HG03103 (cell line): ENCODE measurements around the gene ATP5PD.

Experiments
- ATAC-seq: cut with Tn5 transposase; IDR thresholded peaks from one replicate; pipeline ENCODE4 v1.9.1; 2021; ENCODE audit warnings: low read depth; ENCODE audit not compliant: unreplicated experiment

The ATP5PD gene

DNA sequence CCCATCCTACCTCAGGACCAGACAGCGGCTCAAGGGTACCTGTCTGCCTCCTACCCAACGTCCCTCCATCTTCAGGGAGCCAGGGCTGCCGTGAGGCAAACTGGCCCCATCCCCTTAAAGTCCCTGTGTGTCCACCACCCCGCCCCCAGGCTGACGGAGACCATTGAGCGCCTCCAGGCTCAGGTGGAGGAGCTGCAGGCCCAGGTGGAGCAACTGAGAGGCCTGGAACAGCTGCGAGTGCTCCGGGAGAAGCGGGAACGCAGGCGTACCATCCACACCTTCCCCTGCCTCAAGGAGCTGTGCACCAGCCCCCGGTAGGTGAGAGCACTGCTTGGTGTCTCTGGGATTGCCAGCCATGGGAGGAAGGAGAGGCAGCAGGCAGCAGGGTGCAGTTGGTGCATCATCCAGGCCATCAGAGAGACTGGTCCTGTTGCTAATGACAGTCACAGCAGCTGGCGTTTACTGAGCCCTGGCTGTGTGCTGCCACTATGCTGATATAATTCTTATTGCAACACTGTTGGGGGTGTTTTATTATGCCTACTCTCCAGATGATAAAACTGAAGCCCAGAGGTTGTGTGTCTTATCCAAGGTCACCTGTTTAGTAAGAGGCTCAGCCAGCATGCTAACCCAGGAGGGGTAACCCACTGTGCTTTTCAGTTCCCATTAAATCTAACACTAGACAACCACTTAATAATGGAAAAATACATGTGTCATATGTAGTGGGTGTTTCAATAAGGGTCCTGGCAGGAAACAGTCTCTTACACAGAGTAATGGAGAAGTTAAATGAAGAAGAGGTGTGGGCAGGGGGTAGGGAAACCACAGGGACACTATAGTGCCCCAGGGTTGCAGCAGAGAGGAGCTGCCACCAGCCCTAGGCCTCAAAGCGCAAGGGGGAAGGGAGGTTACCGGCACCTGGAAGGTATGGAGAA, 44.6 kb downstream of the ATP5PD start:
- no peak for ATAC-seq

DNA sequence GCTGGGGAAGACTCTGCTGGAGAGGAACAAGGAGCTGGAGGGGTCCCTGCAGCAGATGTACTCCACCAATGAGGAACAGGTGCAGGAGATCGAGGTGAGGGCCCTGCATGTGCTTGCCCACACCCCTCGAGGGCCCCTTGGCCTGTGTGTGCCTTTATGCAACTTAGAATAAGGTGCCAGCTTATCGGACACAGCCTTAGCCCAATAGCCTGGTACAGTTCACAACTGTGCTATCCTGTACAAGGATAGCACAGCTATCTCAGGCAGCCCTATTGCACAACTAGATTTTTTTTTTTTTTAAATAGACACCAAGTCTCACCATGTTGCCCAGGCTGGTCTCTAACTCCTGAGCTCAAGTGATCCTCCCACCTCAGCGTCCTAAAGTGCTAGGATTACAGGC, 47.2 kb downstream of the ATP5PD start:
- no peak for ATAC-seq

DNA sequence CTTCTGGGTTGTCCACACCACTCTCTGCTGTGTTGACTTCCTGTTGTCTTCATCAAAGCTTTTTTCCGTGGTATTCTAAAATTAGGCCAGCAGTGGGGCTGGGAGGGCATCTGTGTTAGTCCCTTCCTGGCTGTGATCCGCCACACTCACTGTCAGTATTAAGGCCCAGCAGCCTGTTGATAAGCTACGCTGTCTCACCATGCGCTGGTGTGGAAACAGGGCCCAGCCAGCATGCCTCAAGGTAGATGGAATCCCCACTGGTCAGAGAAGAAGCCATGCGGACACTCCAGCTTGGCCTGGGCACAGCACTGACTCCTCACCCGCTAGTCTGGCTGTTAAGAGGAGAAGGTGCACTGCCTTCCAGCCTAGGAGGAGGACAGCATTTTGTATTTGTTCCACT, 48.0 kb downstream of the ATP5PD start:
- no peak for ATAC-seq

DNA sequence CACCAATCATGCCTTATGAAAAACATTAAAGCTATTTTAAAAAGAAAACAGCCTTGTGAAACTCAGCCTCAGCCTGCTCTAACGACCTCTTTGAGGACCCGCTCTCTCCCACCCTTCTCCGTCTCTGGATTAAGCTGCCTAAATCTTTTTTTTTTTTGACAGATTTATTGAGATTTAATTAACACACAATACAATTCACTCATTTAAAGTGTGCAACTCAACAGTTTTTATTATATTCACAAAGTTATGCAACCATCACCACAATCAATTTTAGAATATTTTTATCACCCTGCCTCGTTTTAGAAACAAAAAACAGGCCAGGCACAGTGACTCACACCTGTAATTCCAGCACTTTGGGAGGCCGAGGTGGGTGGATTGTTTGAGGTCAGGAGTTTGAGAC, 50.9 kb downstream of the ATP5PD start:
- ATAC-seq = no peak

DNA sequence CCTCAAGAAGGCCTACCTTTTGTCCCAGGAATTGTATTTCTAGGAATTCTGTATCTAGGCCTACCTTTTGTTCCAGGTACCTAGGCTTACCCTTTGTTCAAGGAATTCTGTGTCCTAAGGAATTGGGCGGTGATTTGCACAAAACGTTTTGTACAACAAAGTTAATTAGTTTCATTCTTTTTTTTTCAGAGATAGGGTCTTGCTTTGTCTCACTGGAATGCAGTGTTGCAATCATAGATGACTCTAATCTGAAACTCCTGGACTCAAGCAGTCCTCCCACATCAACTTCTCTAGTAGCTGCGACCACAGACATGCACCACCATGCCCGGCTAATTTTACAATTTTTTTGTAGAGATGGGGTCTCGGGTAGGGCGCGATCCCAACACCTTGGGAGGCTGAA, 52.3 kb downstream of the ATP5PD start:
- no peak for ATAC-seq

DNA sequence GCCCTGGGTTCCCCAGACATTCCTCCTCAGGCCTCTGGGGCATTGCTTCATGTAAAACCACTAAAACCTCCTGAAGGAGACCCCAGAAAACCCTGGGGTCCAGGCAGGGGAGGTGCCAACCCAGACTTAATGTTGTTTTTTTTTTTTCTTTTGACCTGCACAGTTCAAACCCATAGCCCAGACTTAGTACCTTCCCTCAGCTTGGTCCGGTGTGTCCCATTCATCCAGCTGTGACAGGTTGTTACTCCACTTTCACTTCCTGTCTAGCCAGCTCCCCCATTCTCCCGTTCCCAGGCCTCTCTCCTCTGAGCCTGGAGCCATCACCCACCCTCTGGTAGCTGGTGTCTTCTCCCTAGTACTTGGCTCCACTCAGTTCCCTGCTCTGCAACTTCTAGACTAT, 54.5 kb downstream of the ATP5PD start:
- ATAC-seq = no peak

DNA sequence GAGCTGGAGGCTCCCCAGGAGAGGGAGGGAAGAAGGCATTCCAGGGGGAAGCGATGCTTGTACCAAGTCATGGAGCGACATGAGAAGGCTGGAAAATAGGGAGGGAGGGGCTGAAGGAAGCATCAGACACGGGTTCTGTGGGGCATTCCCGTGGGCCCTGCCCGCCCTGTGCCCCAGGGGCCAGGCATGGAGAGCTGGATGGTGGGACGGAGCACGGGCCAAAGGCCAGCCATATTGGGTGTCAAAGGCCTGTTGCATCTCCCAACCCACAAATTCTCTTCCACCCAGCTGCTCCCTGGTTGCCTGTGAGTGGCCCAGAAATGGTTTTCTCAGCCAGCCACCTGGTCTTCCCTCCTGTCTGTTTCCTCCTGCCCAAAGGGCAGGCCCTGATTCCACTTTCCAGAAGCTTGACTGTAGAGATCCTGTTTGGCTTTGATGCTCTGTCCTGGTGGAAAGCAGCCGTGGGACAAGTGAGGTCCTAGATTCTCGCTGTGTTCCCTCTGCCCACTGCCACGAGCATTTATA, 56.1 kb downstream of the ATP5PD start:
- no peak for ATAC-seq
